Measurements from ENCODE around the gene PLCB4.

- no peak for TF ChIP-seq EZH2 (IDR thresholded peaks at IDR 0.05)
- TF ChIP-seq POLR2AphosphoS5 (IDR thresholded peaks at IDR 0.05; ENCODE audit: borderline replicate concordance, low read depth, low read length) = no peak
- TF ChIP-seq FOXP2 (optimal IDR thresholded peaks at IDR 0.05; ENCODE audit: control extremely low read depth, extremely low read length, insufficient read depth) = no peak
These were observed 187.5 kb downstream of the PLCB4 start for GRCh38 chr20:9256393-9256792.
